Measurements from ENCODE around the gene NOL3.

DNA sequence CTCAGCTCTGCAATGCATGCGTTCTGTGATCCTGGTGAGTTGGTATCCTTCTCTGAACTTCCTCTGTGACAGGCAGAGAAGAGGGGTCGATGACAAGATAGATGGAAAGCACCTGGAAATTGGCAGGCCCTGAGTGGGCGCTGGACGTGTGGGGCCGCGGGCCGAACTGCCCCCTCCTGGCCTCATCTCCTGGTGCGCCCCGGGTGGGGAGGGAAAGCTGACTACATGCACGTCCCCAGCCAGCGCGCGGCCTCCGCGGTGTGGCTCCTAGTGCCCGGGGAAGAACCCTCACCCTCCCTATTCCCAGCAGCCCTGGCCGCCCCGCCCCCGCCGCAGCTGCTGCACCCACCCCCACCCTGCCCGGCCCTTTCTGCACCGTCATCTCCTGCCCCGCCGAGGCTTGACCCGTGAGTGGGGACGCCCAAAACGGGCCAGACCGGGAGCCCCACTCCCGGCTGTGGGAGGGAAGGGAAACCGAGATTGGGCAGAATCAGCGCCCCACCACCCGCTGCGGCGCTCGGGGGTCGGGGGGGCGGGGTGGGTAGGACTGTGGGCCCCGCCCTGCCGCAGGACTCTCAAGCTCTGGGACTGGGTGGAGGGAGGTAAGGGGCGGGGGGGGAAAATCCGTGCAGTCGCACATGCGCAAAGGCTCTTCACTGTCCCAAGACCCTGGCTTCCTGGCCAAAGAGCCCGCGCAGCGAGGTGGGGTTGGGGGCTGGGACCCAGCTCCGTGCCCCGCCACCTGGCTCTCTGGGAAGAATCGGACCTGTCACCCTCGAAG is at the start of gene NOL3:
- TF ChIP-seq, protein P1, sequence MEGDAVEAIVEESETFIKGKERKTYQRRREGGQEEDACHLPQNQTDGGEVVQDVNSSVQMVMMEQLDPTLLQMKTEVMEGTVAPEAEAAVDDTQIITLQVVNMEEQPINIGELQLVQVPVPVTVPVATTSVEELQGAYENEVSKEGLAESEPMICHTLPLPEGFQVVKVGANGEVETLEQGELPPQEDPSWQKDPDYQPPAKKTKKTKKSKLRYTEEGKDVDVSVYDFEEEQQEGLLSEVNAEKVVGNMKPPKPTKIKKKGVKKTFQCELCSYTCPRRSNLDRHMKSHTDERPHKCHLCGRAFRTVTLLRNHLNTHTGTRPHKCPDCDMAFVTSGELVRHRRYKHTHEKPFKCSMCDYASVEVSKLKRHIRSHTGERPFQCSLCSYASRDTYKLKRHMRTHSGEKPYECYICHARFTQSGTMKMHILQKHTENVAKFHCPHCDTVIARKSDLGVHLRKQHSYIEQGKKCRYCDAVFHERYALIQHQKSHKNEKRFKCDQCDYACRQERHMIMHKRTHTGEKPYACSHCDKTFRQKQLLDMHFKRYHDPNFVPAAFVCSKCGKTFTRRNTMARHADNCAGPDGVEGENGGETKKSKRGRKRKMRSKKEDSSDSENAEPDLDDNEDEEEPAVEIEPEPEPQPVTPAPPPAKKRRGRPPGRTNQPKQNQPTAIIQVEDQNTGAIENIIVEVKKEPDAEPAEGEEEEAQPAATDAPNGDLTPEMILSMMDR (IDR thresholded peaks at IDR 0.05): no peak
- TF ChIP-seq SMC3 (IDR thresholded peaks at IDR 0.05; ENCODE audit: low read depth, low read length) (no peak), GATA2 (CRISPR knock-in tag; IDR thresholded peaks at IDR 0.05) (no peak), MXI1 (IDR thresholded peaks at IDR 0.05; ENCODE audit: low read depth, low read length) (peak; percentile 63), RFX5 (IDR thresholded peaks at IDR 0.05; ENCODE audit: low read length) (no peak), TAF1 (IDR thresholded peaks at IDR 0.05; ENCODE audit: borderline replicate concordance, low read depth, low read length) (peak; percentile 6; the same call in 1 of the 2 replicates), POLR2AphosphoS5 (IDR thresholded peaks at IDR 0.05; ENCODE audit: low read depth, low read length) (peak; percentile 39; the same call in 1 of the 2 replicates), FOXJ3 (CRISPR knock-in tag; IDR thresholded peaks at IDR 0.05) (no peak)
- TF ChIP-seq, protein P2, sequence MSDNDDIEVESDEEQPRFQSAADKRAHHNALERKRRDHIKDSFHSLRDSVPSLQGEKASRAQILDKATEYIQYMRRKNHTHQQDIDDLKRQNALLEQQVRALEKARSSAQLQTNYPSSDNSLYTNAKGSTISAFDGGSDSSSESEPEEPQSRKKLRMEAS (IDR thresholded peaks at IDR 0.05; ENCODE audit: low read depth): peak; percentile 17; the same call in 1 of the 2 replicates
- TF ChIP-seq, protein P3, sequence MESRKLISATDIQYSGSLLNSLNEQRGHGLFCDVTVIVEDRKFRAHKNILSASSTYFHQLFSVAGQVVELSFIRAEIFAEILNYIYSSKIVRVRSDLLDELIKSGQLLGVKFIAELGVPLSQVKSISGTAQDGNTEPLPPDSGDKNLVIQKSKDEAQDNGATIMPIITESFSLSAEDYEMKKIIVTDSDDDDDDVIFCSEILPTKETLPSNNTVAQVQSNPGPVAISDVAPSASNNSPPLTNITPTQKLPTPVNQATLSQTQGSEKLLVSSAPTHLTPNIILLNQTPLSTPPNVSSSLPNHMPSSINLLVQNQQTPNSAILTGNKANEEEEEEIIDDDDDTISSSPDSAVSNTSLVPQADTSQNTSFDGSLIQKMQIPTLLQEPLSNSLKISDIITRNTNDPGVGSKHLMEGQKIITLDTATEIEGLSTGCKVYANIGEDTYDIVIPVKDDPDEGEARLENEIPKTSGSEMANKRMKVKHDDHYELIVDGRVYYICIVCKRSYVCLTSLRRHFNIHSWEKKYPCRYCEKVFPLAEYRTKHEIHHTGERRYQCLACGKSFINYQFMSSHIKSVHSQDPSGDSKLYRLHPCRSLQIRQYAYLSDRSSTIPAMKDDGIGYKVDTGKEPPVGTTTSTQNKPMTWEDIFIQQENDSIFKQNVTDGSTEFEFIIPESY (IDR thresholded peaks at IDR 0.05; ENCODE audit: borderline replicate concordance, low read depth): no peak
- TF ChIP-seq, protein P4, sequence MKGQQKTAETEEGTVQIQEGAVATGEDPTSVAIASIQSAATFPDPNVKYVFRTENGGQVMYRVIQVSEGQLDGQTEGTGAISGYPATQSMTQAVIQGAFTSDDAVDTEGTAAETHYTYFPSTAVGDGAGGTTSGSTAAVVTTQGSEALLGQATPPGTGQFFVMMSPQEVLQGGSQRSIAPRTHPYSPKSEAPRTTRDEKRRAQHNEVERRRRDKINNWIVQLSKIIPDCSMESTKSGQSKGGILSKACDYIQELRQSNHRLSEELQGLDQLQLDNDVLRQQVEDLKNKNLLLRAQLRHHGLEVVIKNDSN (IDR thresholded peaks at IDR 0.05; ENCODE audit: borderline replicate concordance, low read depth): no peak
